SK-N-SH (cell line): ENCODE results near the gene MLLT6. TPM values are rescaled to one million over a fixed set of nuclear protein-coding genes. Genes with fewer than 3 reads are reported as not detected.

Source experiments
- CTCF ChIA-PET: fragments of 300-600, 350-600 bp; formaldehyde crosslinking; extraction: SDS; loops from one replicate; lab custom pipeline; 2021; lab: Yijun Ruan, JAX
- POLR2A ChIA-PET: fragments of 350-600 bp; sonication (Branson Sonifier 250); formaldehyde crosslinking; extraction: SDS; loops from one replicate; lab custom pipeline; 2020; ENCODE audit warnings: antibody characterized with exemption, inconsistent platforms; lab: Yijun Ruan, JAX
- DNase-seq: peaks from one replicate; pipeline ENCODE4 v3.0.0; 2012
- H2AFZ ChIP-seq: fragments of 200-600 bp; sonication (generic); 2 replicates; pipeline ENCODE4 v1.8.1; 2016; ENCODE audit warnings: antibody characterized with exemption, mild to moderate bottlenecking, low read depth
- H3F3A ChIP-seq: fragments of 200-600 bp; sonication (generic); replicated peaks from 2 replicates; pipeline ENCODE3; 2016; ENCODE audit warnings: antibody characterized with exemption, mild to moderate bottlenecking; ENCODE audit not compliant: insufficient read depth
- H3K27ac ChIP-seq, 2 experiments: fragments of 200-500 bp in 1 of 2; fragments of 200-600 bp in 1 of 2; sonication (Bioruptor generic) in 1 of 2; sonication (generic), shearing (Covaris generic) in 1 of 2; 2 replicates each; pipeline versions ENCODE4 v1.5.1 to v1.6.1; 2014 to 2016; ENCODE audit warnings: low read depth in 2 of 2, inconsistent platforms in 1 of 2, low read length in 1 of 2, mild to moderate bottlenecking in 1 of 2, mixed read lengths in 1 of 2
- H3K27me3 ChIP-seq: fragments of 200-600 bp; sonication (generic), shearing (Covaris generic); 2 replicates; pipeline ENCODE4 v1.6.1; 2016; ENCODE audit warnings: mixed run types; ENCODE audit not compliant: insufficient read depth
- H3K36me3 ChIP-seq, 2 experiments: fragments of 200-500 bp in 1 of 2; fragments of 200-600 bp in 1 of 2; sonication (Bioruptor generic) in 1 of 2; sonication (generic) in 1 of 2; replicated peaks in 1 of 2; 2 replicates each; pipeline versions ENCODE3 to v1.5.1; 2014 to 2016; ENCODE audit warnings: low read length in 1 of 2, mild to moderate bottlenecking in 1 of 2; ENCODE audit not compliant: insufficient read depth in 2 of 2, control insufficient read depth in 1 of 2
- H3K4me1 ChIP-seq, 2 experiments: fragments of 200-500 bp in 1 of 2; fragments of 200-600 bp in 1 of 2; sonication (Bioruptor generic) in 1 of 2; sonication (generic), shearing (Covaris generic) in 1 of 2; 2 replicates each; pipeline versions ENCODE4 v1.5.1 to v1.6.1; 2014 to 2016; ENCODE audit warnings: low read depth in 1 of 2, low read length in 1 of 2, mixed run types in 1 of 2; ENCODE audit not compliant: insufficient read depth in 2 of 2, control insufficient read depth in 1 of 2
- H3K4me2 ChIP-seq: fragments of 200-600 bp; sonication (generic), shearing (Covaris generic); 2 replicates; pipeline ENCODE4 v1.6.1; 2017; ENCODE audit warnings: mixed run types
- H3K4me3 ChIP-seq, 2 experiments: fragments of 200-500 bp in 1 of 2; fragments of 200-600 bp in 1 of 2; sonication (Bioruptor generic) in 1 of 2; sonication (generic), shearing (Covaris generic) in 1 of 2; 2 replicates each; pipeline versions ENCODE4 v1.5.1 to v1.8.1; 2014 to 2016; ENCODE audit warnings: low read depth in 2 of 2, inconsistent platforms in 1 of 2, low read length in 1 of 2, mild to moderate bottlenecking in 1 of 2, mixed read lengths in 1 of 2, moderate library complexity in 1 of 2
- H3K79me2 ChIP-seq: fragments of 200-600 bp; sonication (generic); 2 replicates; pipeline ENCODE4 v1.8.1; 2017; ENCODE audit warnings: mild to moderate bottlenecking; ENCODE audit not compliant: insufficient read depth
- H3K9ac ChIP-seq: fragments of 200-600 bp; sonication (generic); 2 replicates; pipeline ENCODE4 v1.6.1; 2017; ENCODE audit warnings: mixed run types
- H3K9me2 ChIP-seq: fragments of 200-600 bp; sonication (generic); 2 replicates; pipeline ENCODE4 v1.6.1; 2017; ENCODE audit warnings: mixed run types
- H3K9me3 ChIP-seq: fragments of 200-600 bp; sonication (generic); 2 replicates; pipeline ENCODE4 v1.6.1; 2017; ENCODE audit warnings: mixed run types, mild to moderate bottlenecking, moderate library complexity
- H4K20me1 ChIP-seq: fragments of 200-600 bp; sonication (generic); 2 replicates; pipeline ENCODE4 v1.6.1; 2017; ENCODE audit warnings: mild to moderate bottlenecking, mixed run types; ENCODE audit not compliant: insufficient read depth
- CHD2 ChIP-seq: fragments of 150-350 bp; IDR thresholded peaks from 2 replicates; pipeline ENCODE4 v1.6.1; 2018; ENCODE audit warnings: low read length; ENCODE audit not compliant: partially characterized antibody
- EZH2phosphoT487 ChIP-seq: fragments of 200-600 bp; sonication (generic); IDR thresholded peaks from 2 replicates; pipeline ENCODE4 v1.6.1; 2017; ENCODE audit warnings: low read depth, mixed run types, mild to moderate bottlenecking, antibody characterized with exemption, moderate library complexity, borderline replicate concordance
- FOXJ3 ChIP-seq: sonication (generic); formaldehyde crosslinking; IDR thresholded peaks from 2 replicates; pipeline ENCODE4 v1.5.1; 2020; ENCODE audit warnings: mild to moderate bottlenecking, missing genetic modification reagents
- FOXM1 ChIP-seq: IDR thresholded peaks from 2 replicates; pipeline ENCODE4 v1.4.0; 2012; ENCODE audit warnings: low read depth, mild to moderate bottlenecking
- MXI1 ChIP-seq: IDR thresholded peaks from 2 replicates; pipeline ENCODE4 v1.6.1; 2012; ENCODE audit warnings: mild to moderate bottlenecking, low read depth, low read length, improper control_type of control experiment
- NFIC ChIP-seq: IDR thresholded peaks from 2 replicates; pipeline ENCODE4 v1.4.0; 2012; ENCODE audit warnings: borderline replicate concordance
- RCOR1 ChIP-seq: fragments of 150-350 bp; IDR thresholded peaks from 2 replicates; pipeline ENCODE4 v1.6.1; 2017; ENCODE audit warnings: antibody characterized with exemption, low read length
- RXRA ChIP-seq: IDR thresholded peaks from 2 replicates; pipeline ENCODE4 v1.4.0; 2012; ENCODE audit warnings: low read depth, mild to moderate bottlenecking, borderline replicate concordance
- SMC3 ChIP-seq: IDR thresholded peaks from 2 replicates; pipeline ENCODE4 v1.6.1; 2012; ENCODE audit warnings: low read depth, low read length, improper control_type of control experiment
- TAF1 ChIP-seq: IDR thresholded peaks from 2 replicates; pipeline ENCODE4 v1.6.1; 2012; ENCODE audit warnings: low read depth, mild to moderate bottlenecking, low read length, moderate library complexity, borderline replicate concordance
- ZBTB33 ChIP-seq: IDR thresholded peaks from 2 replicates; pipeline ENCODE4 v1.4.0; 2012; ENCODE audit warnings: low read depth, borderline replicate concordance
- WGBS: methylation state at CpG from one replicate; pipeline ENCODE4 v1.1.6; 2017; ENCODE audit warnings: low lambda C conversion rate; 5-methylcytosine and 5-hydroxymethylcytosine counted together
- polyA plus RNA-seq, 3 experiments: library from polyadenylated mRNA; depleted of rRNA; stranded (reverse); fragments of >200 nt; gene quantifications; 2 replicates each; pipeline ENCODE4 v1.2.3, GENCODE V29; 2012
- TF ChIP-seq, protein P1 (sequence below): IDR thresholded peaks from 2 replicates; pipeline ENCODE4; 2012
- TF ChIP-seq, protein P2 (sequence below): fragments of 150-350 bp; IDR thresholded peaks from 2 replicates; pipeline ENCODE4 v1.6.1; 2016; ENCODE audit warnings: mild to moderate bottlenecking, low read depth, low read length

The MLLT6 gene
- polyA plus RNA-seq, 1 of the 3 experiments (the other 2 are of a cell fraction): 41.5 TPM

- TF ChIP-seq ZBTB33 (no peak), FOXJ3 (CRISPR knock-in tag) (no peak), CHD2 (no peak), FOXM1 (no peak)
- TF ChIP-seq, protein P1, sequence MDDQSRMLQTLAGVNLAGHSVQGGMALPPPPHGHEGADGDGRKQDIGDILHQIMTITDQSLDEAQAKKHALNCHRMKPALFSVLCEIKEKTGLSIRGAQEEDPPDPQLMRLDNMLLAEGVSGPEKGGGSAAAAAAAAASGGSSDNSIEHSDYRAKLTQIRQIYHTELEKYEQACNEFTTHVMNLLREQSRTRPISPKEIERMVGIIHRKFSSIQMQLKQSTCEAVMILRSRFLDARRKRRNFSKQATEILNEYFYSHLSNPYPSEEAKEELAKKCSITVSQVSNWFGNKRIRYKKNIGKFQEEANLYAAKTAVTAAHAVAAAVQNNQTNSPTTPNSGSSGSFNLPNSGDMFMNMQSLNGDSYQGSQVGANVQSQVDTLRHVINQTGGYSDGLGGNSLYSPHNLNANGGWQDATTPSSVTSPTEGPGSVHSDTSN: no peak
Observed at GRCh38 chr17:38656959-38657823, 47.9 kb upstream of the MLLT6 start (continued).

GRCh38 chr17:38657824-38658740, 47.0 kb upstream of the MLLT6 start:
- Histone ChIP-seq H3F3A (no peaks in the 10 kb centered on the region), H3K4me2 (no peak overlapping the region), H4K20me1 (no peaks in the 10 kb centered on the region), H3K79me2 (no peaks in the 10 kb centered on the region), H3K4me1 (peaks cover 0 to 2% of the 10 kb centered on the region in 2 experiments; a peak in 1 of 4 replicates), H3K36me3 (no peaks in the 10 kb centered on the region), H2AFZ (no peak overlapping the region), H3K9me2 (no peaks in the 10 kb centered on the region), H3K27ac (no peak overlapping the region), H3K27me3 (peaks cover 12% of the 10 kb centered on the region), H3K4me3 (no peak overlapping the region), H3K9me3 (no peaks in the 10 kb centered on the region), H3K9ac (no peak overlapping the region)
- no peak for DNase-seq
- TF ChIP-seq TAF1: no peak
- TF ChIP-seq ZBTB33: no peak
- TF ChIP-seq MXI1: no peak
- TF ChIP-seq RCOR1: no peak
- TF ChIP-seq RXRA: no peak
- no peak for TF ChIP-seq EZH2phosphoT487
- TF ChIP-seq NFIC: no peak
- TF ChIP-seq SMC3: no peak
- TF ChIP-seq, protein P2, sequence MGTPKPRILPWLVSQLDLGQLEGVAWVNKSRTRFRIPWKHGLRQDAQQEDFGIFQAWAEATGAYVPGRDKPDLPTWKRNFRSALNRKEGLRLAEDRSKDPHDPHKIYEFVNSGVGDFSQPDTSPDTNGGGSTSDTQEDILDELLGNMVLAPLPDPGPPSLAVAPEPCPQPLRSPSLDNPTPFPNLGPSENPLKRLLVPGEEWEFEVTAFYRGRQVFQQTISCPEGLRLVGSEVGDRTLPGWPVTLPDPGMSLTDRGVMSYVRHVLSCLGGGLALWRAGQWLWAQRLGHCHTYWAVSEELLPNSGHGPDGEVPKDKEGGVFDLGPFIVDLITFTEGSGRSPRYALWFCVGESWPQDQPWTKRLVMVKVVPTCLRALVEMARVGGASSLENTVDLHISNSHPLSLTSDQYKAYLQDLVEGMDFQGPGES: no peak
- WGBS: 63% methylated on average over 12 of the region's 15 CpGs
- ChIA-PET POLR2A (no interaction called here), CTCF (interaction anchor here (2.6 to 12.2 kb wide), 4 partner anchors 10 to 100 kb away, joined by 8 to 111 read pairs (median 14); partner anchors contain the start of gene SRCIN1)
